H1 (cell line): ENCODE results near the gene ITGB7. TPM values are rescaled to one million over a fixed set of nuclear protein-coding genes. Genes with fewer than 3 reads are reported as not detected.

Experiments used
- EGR1 ChIP-seq: IDR thresholded peaks from 2 replicates; pipeline ENCODE4 v1.6.1; 2011; ENCODE audit warnings: low read depth, low read length, borderline replicate concordance
- KDM5A ChIP-seq: fragments of 200-600 bp; IDR thresholded peaks from 2 replicates; pipeline ENCODE4 v1.7.1; 2012; ENCODE audit warnings: mild to moderate bottlenecking, low read length, inconsistent platforms, mixed read lengths
- MAX ChIP-seq: IDR thresholded peaks from 2 replicates; pipeline ENCODE4 v1.6.1; 2012; ENCODE audit warnings: inconsistent platforms
- PHF8 ChIP-seq: fragments of 200-600 bp; sonication (generic); conservative IDR thresholded peaks from 2 replicates; pipeline ENCODE4 v1.7.1; 2012; ENCODE audit warnings: low read depth, mild to moderate bottlenecking, inconsistent platforms, low read length, moderate library complexity
- RAD21 ChIP-seq, 2 experiments: IDR thresholded peaks in 1 of 2; conservative IDR thresholded peaks in 1 of 2; 2 replicates each; pipeline ENCODE4 v1.6.1; 2011; ENCODE audit warnings: low read depth in 2 of 2, low read length in 2 of 2, improper control_type of control experiment in 1 of 2, inconsistent platforms in 1 of 2, mild to moderate bottlenecking in 1 of 2, moderate library complexity in 1 of 2
- RFX5 ChIP-seq: IDR thresholded peaks from 2 replicates; pipeline ENCODE4 v1.6.1; 2011; ENCODE audit warnings: low read depth, low read length, improper control_type of control experiment, borderline replicate concordance
- RXRA ChIP-seq: IDR thresholded peaks from 2 replicates; pipeline ENCODE4 v1.6.1; 2011; ENCODE audit warnings: low read depth, mild to moderate bottlenecking, low read length, moderate library complexity; ENCODE audit not compliant: insufficient read depth
- SIN3A ChIP-seq, 2 experiments: IDR thresholded peaks in 1 of 2; conservative IDR thresholded peaks in 1 of 2; 2 replicates each; pipeline ENCODE4 v1.6.1; 2011 to 2012; ENCODE audit warnings: low read length in 2 of 2, improper control_type of control experiment in 1 of 2, low read depth in 1 of 2, mild to moderate bottlenecking in 1 of 2
- SP1 ChIP-seq: IDR thresholded peaks from 2 replicates; pipeline ENCODE4 v1.6.1; 2011; ENCODE audit warnings: low read depth, low read length
- SP4 ChIP-seq: IDR thresholded peaks from 2 replicates; pipeline ENCODE4 v1.6.1; 2012; ENCODE audit warnings: low read length, inconsistent platforms
- TEAD4 ChIP-seq: IDR thresholded peaks from 2 replicates; pipeline ENCODE4 v1.6.1; 2012; ENCODE audit warnings: low read depth, low read length, inconsistent platforms, mixed read lengths
- polyA plus RNA-seq, 7 experiments: library from polyadenylated mRNA; depleted of rRNA in 3 of 7; stranded (reverse) in 5 of 7; unstranded in 2 of 7; fragments of >200 nt in 5 of 7; fragments of 200-250 nt in 2 of 7; gene quantifications; 1 replicate in 5 of 7; 2 replicates in 1 of 7; 4 replicates in 1 of 7; pipeline versions ENCODE4 v1.2.1 to v1.2.3, GENCODE V29; 2011 to 2013; ENCODE audit warnings: missing spikeins in 2 of 7, mixed read lengths in 2 of 7
- total RNA-seq: library from RNA; stranded (reverse); fragmentation: NEBNext Ultra II Directional; extraction: Animal tissue kit (Norgen Biotek cat#: 25700); gene quantifications from 2 replicates; pipeline ENCODE4 v1.2.1, GENCODE V29; 2021
- TF ChIP-seq, protein P1 (sequence below), 3 experiments: IDR thresholded peaks; 1 replicate in 2 of 3; 2 replicates in 1 of 3; pipeline versions ENCODE4 v1.5.1 to v1.6.1; 2011; ENCODE audit warnings: low read length in 3 of 3, mild to moderate bottlenecking in 3 of 3, inconsistent platforms in 2 of 3, low read depth in 1 of 3, moderate library complexity in 1 of 3; ENCODE audit not compliant: insufficient read depth in 1 of 3; ENCODE audit errors: control extremely low read depth in 1 of 3
- TF ChIP-seq, protein P2 (sequence below): IDR thresholded peaks from 2 replicates; pipeline ENCODE4 v1.6.1; 2012; ENCODE audit warnings: low read length, inconsistent platforms

The ITGB7 gene
- total and polyA plus RNA-seq, 2 of the 8 experiments (the other 6 are each of a cell fraction or from before 2014, with no cell fraction given), result 0.35 to 0.54 TPM

GRCh38 chr12:53174881-53175491 is 32.1 kb downstream of the ITGB7 start (continued):
- no peak for TF ChIP-seq RFX5
- peak; percentile 56 to 62 for TF ChIP-seq RAD21 (IDR thresholded peaks at IDR 0.05 in 1 of 2, conservative IDR thresholded peaks at IDR 0.05 in 1 of 2; ENCODE audit: low read depth in 2 of 2, low read length in 2 of 2)
- 0 out of 2 replicates have a peak, but pooled peaks have one; percentile 24 for TF ChIP-seq TEAD4
- peak; percentile 61; the same call in 1 of the 2 replicates for TF ChIP-seq SP4
- peak; percentile 44; the same call in 1 of the 2 replicates for TF ChIP-seq MAX
- TF ChIP-seq SIN3A (conservative IDR thresholded peaks at IDR 0.05 in 1 of 2, IDR thresholded peaks at IDR 0.05 in 1 of 2; ENCODE audit: low read depth in 1 of 2, low read length in 2 of 2), result no peak
- peak; percentile 79; the same call in 1 of the 2 replicates for TF ChIP-seq EGR1
- TF ChIP-seq KDM5A, result no peak
- TF ChIP-seq SP1, result 0 out of 2 replicates have a peak, but pooled peaks have one; percentile 20
- TF ChIP-seq, protein P1, sequence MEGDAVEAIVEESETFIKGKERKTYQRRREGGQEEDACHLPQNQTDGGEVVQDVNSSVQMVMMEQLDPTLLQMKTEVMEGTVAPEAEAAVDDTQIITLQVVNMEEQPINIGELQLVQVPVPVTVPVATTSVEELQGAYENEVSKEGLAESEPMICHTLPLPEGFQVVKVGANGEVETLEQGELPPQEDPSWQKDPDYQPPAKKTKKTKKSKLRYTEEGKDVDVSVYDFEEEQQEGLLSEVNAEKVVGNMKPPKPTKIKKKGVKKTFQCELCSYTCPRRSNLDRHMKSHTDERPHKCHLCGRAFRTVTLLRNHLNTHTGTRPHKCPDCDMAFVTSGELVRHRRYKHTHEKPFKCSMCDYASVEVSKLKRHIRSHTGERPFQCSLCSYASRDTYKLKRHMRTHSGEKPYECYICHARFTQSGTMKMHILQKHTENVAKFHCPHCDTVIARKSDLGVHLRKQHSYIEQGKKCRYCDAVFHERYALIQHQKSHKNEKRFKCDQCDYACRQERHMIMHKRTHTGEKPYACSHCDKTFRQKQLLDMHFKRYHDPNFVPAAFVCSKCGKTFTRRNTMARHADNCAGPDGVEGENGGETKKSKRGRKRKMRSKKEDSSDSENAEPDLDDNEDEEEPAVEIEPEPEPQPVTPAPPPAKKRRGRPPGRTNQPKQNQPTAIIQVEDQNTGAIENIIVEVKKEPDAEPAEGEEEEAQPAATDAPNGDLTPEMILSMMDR (IDR thresholded peaks at IDR 0.05; ENCODE audit: control extremely low read depth in 1 of 3, insufficient read depth in 1 of 3, low read depth in 1 of 3, low read length in 3 of 3), result peak in 2 of 3 experiments; percentile 64 to 66; a peak in 3 of 4 replicates
- TF ChIP-seq PHF8, result 0 out of 2 replicates have a peak, but pooled peaks have one; percentile 18
- TF ChIP-seq RXRA, result peak; percentile 84; the same call in 1 of the 2 replicates
- TF ChIP-seq, protein P2, sequence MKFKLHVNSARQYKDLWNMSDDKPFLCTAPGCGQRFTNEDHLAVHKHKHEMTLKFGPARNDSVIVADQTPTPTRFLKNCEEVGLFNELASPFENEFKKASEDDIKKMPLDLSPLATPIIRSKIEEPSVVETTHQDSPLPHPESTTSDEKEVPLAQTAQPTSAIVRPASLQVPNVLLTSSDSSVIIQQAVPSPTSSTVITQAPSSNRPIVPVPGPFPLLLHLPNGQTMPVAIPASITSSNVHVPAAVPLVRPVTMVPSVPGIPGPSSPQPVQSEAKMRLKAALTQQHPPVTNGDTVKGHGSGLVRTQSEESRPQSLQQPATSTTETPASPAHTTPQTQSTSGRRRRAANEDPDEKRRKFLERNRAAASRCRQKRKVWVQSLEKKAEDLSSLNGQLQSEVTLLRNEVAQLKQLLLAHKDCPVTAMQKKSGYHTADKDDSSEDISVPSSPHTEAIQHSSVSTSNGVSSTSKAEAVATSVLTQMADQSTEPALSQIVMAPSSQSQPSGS, result peak; percentile 67; the same call in 1 of the 2 replicates
